HCT116 (cell line): ENCODE data around the gene BRIP1.

Source experiments
- CTCF ChIP-seq, 3 experiments: fragments of 200-600 bp in 1 of 3; sonication (generic) in 1 of 3; IDR thresholded peaks in 2 of 3; conservative IDR thresholded peaks in 1 of 3; 2 replicates each; pipeline ENCODE4 v1.5.1; 2012 to 2017; ENCODE audit warnings: low read depth in 2 of 3, low read length in 2 of 3, antibody characterized with exemption in 1 of 3, borderline replicate concordance in 1 of 3, control low read depth in 1 of 3, mild to moderate bottlenecking in 1 of 3, mixed read lengths in 1 of 3, mixed run types in 1 of 3, moderate library complexity in 1 of 3; ENCODE audit not compliant: insufficient read depth in 1 of 3
- REST ChIP-seq: IDR thresholded peaks from 2 replicates; pipeline ENCODE4 v1.6.1; 2012; ENCODE audit warnings: low read depth

GRCh38 chr17:61702450-61702849, 160.9 kb downstream of the BRIP1 start:
- TF ChIP-seq CTCF (IDR thresholded peaks at IDR 0.05 in 2 of 3, conservative IDR thresholded peaks at IDR 0.05 in 1 of 3; ENCODE audit: borderline replicate concordance in 1 of 3, insufficient read depth in 1 of 3, low read depth in 2 of 3, low read length in 2 of 3) (no peak), REST (no peak)
